Measurements from ENCODE around the gene DMKN. TPM values are rescaled to one million over a fixed set of nuclear protein-coding genes. Genes with fewer than 3 reads are reported as not detected.

DMKN gene
- polyA plus RNA-seq, 2 of the 4 experiments (the other 2 are of a cell fraction), result 21.5 to 40.6 TPM

DNA sequence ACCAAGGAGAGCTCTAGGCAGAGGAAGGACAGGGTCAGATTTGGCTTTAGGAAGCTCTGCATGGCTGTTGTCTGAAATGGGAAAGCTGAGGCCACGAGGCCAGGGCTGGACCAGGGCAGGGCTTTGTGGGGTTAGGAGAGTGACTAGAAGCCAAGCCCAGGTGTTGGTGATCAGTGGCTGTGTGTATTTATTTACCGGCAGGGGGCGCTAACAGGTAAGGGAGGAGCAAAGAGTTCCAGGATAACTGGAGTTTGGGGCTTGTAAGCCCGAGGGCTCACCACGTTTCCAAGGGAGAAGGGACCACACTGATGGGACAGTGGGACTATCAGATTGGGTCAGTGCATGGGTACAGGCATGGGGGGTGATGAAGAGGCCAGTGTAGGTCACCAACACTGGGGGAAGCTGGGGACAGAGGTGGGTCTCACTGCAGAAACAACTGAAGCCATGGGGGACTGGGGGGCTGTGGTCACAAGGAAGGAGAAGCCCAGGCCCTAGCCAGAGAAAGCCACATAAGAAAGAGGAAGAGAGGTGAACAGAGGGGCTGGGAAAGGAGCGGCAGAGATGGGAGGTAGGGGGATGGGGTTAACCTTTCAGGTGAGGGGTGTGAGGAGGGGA lies 35.8 kb upstream of the DMKN start:
- CTCF ChIA-PET, result interaction anchor here (0.6 to 5.1 kb wide), 71 partner anchors 9 to 436 kb away, joined by 3 to 81 read pairs (median 6); partner anchors contain the start of genes ATP4A, COX6B1, DMKN and HAUS5
- peak; percentile 99 for FAIRE-seq
- DNase-seq (ENCODE audit: low read depth in 1 of 2, low spot score in 1 of 2), result peak; percentile 88 to 96
- whole genome bisulfite sequencing (ENCODE audit: missing lambda C conversion rate), result 23% methylated on average over 6 of the region's 6 CpGs
- Histone ChIP-seq H3K27ac (no peak overlapping the region), H3K4me2 (no peak overlapping the region), H3K4me3 (no peak overlapping the region), H3K9me3 (no peaks in the 10 kb centered on the region), H3K4me1 (peaks cover 12% of the 10 kb centered on the region)
- POLR2A ChIA-PET, result interaction anchor here (2.6 kb wide), 1 partner anchor 8 kb away, joined by 7 read pairs; no protein-coding TSS in a partner anchor
- TF ChIP-seq POLR2A (IDR thresholded peaks at IDR 0.05; ENCODE audit: low read length) (no peak), POLR2AphosphoS2 (conservative IDR thresholded peaks at IDR 0.05; ENCODE audit: low read length) (0 out of 2 replicates have a peak, but pooled peaks have one; percentile 65), RFX5 (IDR thresholded peaks at IDR 0.05) (0 out of 2 replicates have a peak, but pooled peaks have one; percentile 57), SMC3 (IDR thresholded peaks at IDR 0.05) (peak; percentile 68), NFE2L2 (conservative IDR thresholded peaks at IDR 0.05; ENCODE audit: low read length) (0 out of 2 replicates have a peak, but pooled peaks have one; percentile 1), JUN (IDR thresholded peaks at IDR 0.05) (0 out of 5 replicates have a peak, but pooled peaks of 1 of the 2 experiments have one; percentile 9), RAD21 (conservative IDR thresholded peaks at IDR 0.05 in 1 of 2, IDR thresholded peaks at IDR 0.05 in 1 of 2) (peak; percentile 74 to 86)
- TF ChIP-seq, protein P1, sequence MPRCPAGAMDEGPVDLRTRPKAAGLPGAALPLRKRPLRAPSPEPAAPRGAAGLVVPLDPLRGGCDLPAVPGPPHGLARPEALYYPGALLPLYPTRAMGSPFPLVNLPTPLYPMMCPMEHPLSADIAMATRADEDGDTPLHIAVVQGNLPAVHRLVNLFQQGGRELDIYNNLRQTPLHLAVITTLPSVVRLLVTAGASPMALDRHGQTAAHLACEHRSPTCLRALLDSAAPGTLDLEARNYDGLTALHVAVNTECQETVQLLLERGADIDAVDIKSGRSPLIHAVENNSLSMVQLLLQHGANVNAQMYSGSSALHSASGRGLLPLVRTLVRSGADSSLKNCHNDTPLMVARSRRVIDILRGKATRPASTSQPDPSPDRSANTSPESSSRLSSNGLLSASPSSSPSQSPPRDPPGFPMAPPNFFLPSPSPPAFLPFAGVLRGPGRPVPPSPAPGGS (IDR thresholded peaks at IDR 0.05), result no peak
- TF ChIP-seq, protein P2, sequence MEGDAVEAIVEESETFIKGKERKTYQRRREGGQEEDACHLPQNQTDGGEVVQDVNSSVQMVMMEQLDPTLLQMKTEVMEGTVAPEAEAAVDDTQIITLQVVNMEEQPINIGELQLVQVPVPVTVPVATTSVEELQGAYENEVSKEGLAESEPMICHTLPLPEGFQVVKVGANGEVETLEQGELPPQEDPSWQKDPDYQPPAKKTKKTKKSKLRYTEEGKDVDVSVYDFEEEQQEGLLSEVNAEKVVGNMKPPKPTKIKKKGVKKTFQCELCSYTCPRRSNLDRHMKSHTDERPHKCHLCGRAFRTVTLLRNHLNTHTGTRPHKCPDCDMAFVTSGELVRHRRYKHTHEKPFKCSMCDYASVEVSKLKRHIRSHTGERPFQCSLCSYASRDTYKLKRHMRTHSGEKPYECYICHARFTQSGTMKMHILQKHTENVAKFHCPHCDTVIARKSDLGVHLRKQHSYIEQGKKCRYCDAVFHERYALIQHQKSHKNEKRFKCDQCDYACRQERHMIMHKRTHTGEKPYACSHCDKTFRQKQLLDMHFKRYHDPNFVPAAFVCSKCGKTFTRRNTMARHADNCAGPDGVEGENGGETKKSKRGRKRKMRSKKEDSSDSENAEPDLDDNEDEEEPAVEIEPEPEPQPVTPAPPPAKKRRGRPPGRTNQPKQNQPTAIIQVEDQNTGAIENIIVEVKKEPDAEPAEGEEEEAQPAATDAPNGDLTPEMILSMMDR (IDR thresholded peaks at IDR 0.05), result peak; percentile 97
- ATAC-seq, result peak; percentile 21 to 60; a peak in 4 of 6 replicates

- ChIA-PET POLR2A (no interaction called here), CTCF (interaction anchor here (1.8 to 5.1 kb wide), 8 partner anchors 12 to 147 kb away, joined by 4 to 81 read pairs (median 22); partner anchors contain the start of gene DMKN)
- TF ChIP-seq USF2 (IDR thresholded peaks at IDR 0.05) (no peak), BHLHE40 (IDR thresholded peaks at IDR 0.05; ENCODE audit: low read depth, low read length) (no peak), CHD4 (IDR thresholded peaks at IDR 0.05; ENCODE audit: borderline replicate concordance) (no peak), HOXB5 (CRISPR knock-in tag; IDR thresholded peaks at IDR 0.05) (no peak), MAFK (IDR thresholded peaks at IDR 0.05; ENCODE audit: partially characterized antibody) (no peak), FOSL2 (IDR thresholded peaks at IDR 0.05) (no peak), FOSL2 (CRISPR knock-in tag; IDR thresholded peaks at IDR 0.05) (no peak), HOXB13 (CRISPR knock-in tag; IDR thresholded peaks at IDR 0.05; ENCODE audit: low read depth) (no peak), EP300 (IDR thresholded peaks at IDR 0.05) (no peak), EHMT2 (IDR thresholded peaks at IDR 0.05; ENCODE audit: low read depth) (no peak), SREBF2 (IDR thresholded peaks at IDR 0.05) (no peak), ZNF302 (CRISPR knock-in tag; IDR thresholded peaks at IDR 0.05) (no peak)
- TF ChIP-seq, protein P3, sequence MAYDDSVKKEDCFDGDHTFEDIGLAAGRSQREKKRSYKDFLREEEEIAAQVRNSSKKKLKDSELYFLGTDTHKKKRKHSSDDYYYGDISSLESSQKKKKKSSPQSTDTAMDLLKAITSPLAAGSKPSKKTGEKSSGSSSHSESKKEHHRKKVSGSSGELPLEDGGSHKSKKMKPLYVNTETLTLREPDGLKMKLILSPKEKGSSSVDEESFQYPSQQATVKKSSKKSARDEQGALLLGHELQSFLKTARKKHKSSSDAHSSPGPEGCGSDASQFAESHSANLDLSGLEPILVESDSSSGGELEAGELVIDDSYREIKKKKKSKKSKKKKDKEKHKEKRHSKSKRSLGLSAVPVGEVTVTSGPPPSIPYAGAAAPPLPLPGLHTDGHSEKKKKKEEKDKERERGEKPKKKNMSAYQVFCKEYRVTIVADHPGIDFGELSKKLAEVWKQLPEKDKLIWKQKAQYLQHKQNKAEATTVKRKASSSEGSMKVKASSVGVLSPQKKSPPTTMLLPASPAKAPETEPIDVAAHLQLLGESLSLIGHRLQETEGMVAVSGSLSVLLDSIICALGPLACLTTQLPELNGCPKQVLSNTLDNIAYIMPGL (CRISPR knock-in tag; IDR thresholded peaks at IDR 0.05; ENCODE audit: borderline replicate concordance), result no peak
- Histone ChIP-seq H3K27ac (peak overlapping the region; percentile 88 to 93), H3K4me1 (peaks cover 14% of the 10 kb centered on the region), H3K9me3 (no peaks in the 10 kb centered on the region), H3K4me3 (peak overlapping the region; percentile 86), H3K4me2 (peak overlapping the region; percentile 85)
- ATAC-seq, result no peak
- no peak for DNase-seq (ENCODE audit: low read depth in 1 of 2, low spot score in 1 of 2)
- WGBS (ENCODE audit: missing lambda C conversion rate), result 76% methylated on average over 8 of the region's 8 CpGs
- FAIRE-seq, result no peak
Observed at GRCh38 chr19:35546532-35546931, 33.1 kb upstream of the DMKN start.
